GM18502 (cell line): ENCODE measurements around the gene TMEM151A.
"Not testable (repeated sequence)": the region's sequence is repeated elsewhere in the genome, so short reads cannot be mapped to it uniquely, and the experiment has no call there.

Experiments
- ATAC-seq: cut with Tn5 transposase; IDR thresholded peaks from one replicate; pipeline ENCODE4 v1.9.1; 2021; ENCODE audit warnings: mild to moderate bottlenecking; ENCODE audit not compliant: unreplicated experiment, poor library complexity

The TMEM151A gene

GRCh38 chr11:66291706-66292542 is at the start of gene TMEM151A:
TMEM151A (plus strand) TSS chr11:66291894; CDS start chr11:66292014, 120 bp downstream.
- ATAC-seq, result no peak

DNA sequence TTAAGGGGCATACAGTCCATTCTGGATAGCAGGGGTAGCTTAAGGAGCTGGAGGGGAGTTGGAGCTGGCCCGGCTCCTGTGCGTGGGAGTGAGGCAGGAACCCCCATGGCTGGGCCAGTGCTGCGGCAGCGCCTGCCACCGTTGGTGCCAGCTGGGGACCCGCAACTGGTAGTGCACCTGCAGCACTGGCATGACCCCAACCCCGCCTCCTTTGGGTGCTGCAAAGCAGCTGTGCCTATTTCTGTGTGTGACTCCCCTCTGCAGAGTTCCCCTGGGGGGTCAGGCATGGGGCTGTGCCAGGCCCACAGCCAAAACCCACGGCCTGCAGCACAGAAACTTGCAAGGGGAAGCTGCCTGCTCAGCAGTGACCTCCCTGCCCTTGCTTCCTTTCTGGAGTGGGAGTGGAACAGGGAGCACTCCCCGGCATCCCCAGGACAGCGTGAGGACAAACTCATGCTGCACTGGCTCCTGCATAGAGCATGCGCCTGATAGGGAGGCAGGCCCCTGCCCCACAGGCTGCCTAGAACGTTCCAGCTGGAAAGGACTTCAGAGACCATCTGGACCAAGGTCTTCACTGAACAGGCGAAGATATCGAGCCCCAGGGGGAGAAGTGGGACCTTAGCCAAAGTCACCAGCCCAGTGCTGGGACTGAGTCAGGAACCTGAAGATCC is 49.5 kb upstream of the TMEM151A start:
- no peak for ATAC-seq

GRCh38 chr11:66243782-66244535 is 47.7 kb upstream of the TMEM151A start:
- ATAC-seq, result no peak

GRCh38 chr11:66247295-66247694 is 44.4 kb upstream of the TMEM151A start:
- ATAC-seq, result no peak

DNA sequence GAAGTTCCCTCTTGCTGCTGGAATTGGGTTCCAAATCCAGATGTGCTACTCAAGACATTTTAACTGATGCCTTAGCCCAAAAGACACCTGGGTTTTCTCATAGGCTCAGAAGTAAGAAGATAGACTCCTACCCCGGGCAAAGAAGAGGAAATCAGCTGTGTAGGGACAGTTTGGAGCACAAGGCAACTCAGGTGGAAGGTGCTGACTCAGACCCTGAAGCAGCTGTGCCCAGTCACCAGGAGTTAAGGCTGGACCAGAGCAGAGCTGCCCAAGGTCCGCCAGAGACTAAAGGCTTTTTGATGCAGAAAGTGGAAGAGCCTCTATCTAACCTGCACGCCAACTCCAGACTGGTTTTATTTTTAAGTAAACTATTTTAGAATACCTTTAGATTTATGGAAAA is 43.9 kb upstream of the TMEM151A start:
- no peak for ATAC-seq

DNA sequence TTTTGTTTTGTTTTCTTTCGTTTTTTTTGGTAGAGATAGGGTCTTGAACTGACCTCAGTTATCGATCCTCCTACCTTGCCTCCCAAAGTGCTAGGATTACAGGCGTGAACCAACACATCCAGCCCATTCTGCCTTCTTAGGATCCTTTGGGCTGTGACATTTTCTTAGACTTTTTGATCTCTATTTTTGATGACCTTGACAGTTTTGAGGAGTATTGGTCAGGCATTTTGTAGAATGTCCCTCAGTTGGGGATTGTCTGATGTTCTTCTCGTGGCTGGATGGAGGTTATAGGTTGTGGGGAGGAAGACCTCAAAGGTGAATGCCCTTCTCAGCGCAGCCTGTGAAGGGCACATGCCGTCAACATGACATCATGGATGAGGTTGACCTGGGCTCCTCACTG is 42.8 kb upstream of the TMEM151A start:
- ATAC-seq, result no peak

DNA sequence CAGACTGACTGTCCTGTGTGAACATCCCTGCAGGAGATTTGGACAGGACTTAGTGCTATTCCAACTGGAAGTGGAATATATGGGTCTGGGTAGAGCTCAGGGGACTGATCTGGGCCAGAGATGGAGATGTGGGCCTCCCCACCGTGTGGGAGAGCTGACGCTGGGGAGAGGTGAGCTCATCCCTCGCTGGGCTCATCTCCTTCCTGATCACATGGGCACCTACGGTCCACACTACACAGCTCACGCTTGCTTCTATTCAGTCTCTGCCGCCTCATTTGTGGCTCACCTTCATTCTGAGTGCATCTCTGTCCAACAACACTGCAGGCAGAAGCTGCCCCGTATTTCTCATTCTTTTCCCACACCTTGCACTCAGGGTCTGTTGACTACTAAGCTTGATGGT is 39.9 kb upstream of the TMEM151A start:
- no peak for ATAC-seq

DNA sequence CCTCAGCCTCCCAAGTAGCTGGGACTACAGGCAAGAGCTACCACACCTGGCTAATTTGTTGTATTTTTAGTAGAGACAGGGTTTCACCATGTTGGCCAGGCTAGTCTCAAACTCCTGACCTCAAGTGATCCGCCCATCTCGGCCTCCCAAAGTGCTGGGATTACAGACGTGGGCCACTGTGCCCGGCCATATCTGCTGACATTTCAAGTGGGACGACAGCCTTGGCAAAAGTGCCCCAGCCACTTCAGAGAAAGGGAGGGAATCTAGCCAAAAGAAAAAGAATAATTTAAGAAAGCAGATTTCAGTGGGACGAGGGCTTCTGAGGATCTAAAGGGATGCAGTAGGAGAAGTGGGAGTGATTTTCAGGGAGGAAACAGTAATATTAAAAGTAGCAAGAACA is 38.6 kb upstream of the TMEM151A start:
- not testable (repeated sequence) for ATAC-seq

GRCh38 chr11:66258473-66258893 is 33.2 kb upstream of the TMEM151A start:
- ATAC-seq, result no peak

GRCh38 chr11:66259225-66259624 is 32.5 kb upstream of the TMEM151A start:
- no peak for ATAC-seq

DNA sequence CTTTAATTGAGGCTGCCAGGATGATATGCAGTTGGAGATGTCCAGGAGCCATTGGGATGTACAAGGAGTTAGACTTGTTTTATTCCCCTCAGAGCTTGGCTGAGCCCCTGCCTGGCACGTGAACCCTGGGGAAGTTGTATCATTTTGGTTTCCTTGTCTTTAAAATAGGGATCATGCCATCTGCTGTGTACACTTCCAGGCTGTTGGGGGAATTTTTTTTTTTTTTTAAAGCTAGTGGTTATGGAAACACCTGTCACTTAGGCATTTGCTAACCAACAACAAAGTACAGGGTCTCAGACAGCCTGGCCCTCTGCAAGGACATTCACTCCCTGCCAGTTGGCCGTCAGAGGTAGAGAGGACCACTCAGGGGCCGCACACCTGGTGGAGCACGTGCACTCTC is 31.7 kb upstream of the TMEM151A start:
- ATAC-seq, result no peak

DNA sequence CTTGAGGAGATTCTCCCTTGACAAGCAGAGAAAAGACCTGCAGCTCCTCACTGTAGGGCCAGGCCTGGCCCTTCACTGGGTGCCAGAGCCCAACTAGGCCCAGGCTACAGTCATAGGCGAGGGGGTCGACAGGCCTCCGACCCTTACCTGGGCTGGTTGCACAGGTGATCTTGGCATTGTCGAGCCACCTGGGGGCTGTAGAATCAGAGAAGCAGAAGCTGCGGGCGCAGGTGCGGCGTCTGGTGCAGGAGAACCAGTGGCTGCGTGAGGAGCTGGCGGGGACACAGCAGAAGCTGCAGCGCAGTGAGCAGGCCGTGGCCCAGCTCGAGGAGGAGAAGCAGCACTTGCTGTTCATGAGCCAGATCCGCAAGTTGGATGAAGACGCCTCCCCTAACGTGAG is 30.1 kb upstream of the TMEM151A start:
- ATAC-seq, result no peak

DNA sequence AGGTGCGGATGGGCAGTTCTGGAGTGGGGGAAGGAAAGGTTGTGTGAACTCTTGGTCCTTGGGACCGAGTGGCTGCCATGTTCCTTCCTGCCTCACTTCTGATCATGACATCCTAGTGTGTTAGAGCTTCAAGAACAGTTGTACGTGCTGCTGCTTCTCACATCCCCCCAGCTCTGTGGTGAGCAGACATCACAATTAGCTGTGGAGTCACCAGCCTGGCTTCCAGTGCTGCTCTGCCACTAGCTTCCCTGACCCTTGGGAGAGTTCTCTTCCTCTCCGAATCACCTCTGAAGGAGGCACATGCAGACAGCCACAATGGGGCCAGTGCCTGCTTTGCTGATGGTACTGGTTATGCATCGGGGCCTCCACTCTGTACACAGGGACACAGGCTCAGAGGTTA is 29.5 kb upstream of the TMEM151A start:
- ATAC-seq, result no peak

DNA sequence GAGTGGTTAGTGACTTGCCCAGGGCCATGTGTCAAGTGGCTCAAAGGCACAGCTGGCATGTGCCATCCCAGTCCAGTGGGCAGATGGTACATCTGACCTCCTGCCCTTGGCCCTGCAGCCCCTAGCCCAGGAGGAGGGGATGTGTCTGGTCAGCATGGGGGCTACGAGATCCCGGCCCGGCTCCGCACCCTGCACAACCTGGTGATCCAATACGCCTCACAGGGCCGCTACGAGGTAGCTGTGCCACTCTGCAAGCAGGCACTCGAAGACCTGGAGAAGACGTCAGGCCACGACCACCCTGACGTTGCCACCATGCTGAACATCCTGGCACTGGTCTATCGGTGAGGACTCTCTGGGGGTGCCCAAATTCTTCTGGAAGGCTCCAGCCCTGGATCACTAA is 29.0 kb upstream of the TMEM151A start:
- ATAC-seq, result no peak

- no peak for ATAC-seq
Observed at GRCh38 chr11:66263231-66263630, 28.5 kb upstream of the TMEM151A start.

- ATAC-seq, result no peak
Observed at GRCh38 chr11:66263785-66264184, 27.9 kb upstream of the TMEM151A start.

- ATAC-seq, result no peak
Observed at GRCh38 chr11:66264383-66264782, 27.3 kb upstream of the TMEM151A start.

GRCh38 chr11:66264914-66265313 is 26.8 kb upstream of the TMEM151A start:
- no peak for ATAC-seq

- ATAC-seq, result no peak
Observed at GRCh38 chr11:66265531-66266377, 25.9 kb upstream of the TMEM151A start.

DNA sequence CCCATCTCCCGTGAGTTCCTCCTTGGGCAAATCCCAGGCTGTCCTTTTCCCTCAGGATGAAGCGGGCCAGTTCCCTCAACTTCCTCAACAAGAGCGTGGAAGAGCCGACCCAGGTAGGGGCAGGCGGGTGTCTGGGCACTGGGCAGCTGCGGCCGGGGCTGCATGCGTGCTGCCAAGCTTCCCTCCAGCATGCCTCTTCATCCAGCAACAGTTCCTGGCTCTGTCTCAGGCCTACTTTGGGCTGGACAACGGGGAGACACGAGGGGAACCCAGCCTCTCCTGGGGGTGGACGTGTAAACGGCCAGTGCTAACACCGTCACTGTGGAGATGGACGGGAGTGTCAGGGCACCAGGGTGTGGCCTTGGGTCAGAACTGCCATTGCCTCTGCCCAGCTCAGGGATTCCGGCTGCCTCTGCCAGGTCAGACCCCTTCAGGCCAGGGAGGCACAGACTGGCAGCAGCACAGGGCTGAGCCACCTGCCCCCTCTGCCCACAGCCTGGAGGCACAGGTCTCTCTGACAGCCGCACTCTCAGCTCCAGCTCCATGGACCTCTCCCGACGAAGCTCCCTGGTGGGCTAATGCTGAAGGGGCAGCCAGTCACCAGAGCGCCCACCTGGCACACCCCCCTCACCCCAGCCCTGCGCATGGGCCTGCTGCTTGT is 25.2 kb upstream of the TMEM151A start:
- ATAC-seq, result no peak
